HepG2 (cell line): ENCODE data around the gene FRMD8. TPM values are rescaled to one million over a fixed set of nuclear protein-coding genes. Genes with fewer than 3 reads are reported as not detected.
"Not testable (repeated sequence)": the region's sequence is repeated elsewhere in the genome, so short reads cannot be mapped to it uniquely, and the experiment has no call there.

ENCODE experiments used
- ATAC-seq: fragments of 200-7000 bp; cut with Tn5 transposase; 3 replicates; pipeline ENCODE4 v1.9.1; 2020; ENCODE audit warnings: mild to moderate bottlenecking, moderate library complexity
- BruUV-seq: library from RNA; stranded (reverse); fragments of 400-500 nt; replicated peaks from 2 replicates; lab custom pipeline; 2021; lab: Mats Ljungman, UMichigan
- CTCF ChIA-PET: fragments of 300-600 bp; formaldehyde crosslinking; extraction: SDS; loops from one replicate; lab custom pipeline; 2021; ENCODE audit warnings: low total read pairs, inconsistent platforms, low intra/inter-chr PET ratio; lab: Yijun Ruan, JAX
- POLR2A ChIA-PET: fragments of 350-600 bp; sonication (Branson Sonifier 250); formaldehyde crosslinking; loops from one replicate; lab custom pipeline; 2020; ENCODE audit warnings: antibody characterized with exemption, inconsistent platforms; lab: Yijun Ruan, JAX
- DNase-seq: peaks from one replicate; pipeline ENCODE4 v3.0.0-alpha.2; 2015; ENCODE audit warnings: low spot score
- FAIRE-seq: peaks from 3 replicates; lab custom pipeline; 2011; peaks lifted over from hg19 to GRCh38; lab: Jason Lieb, UNC
- H2AFZ ChIP-seq: one replicate; pipeline ENCODE4 v1.6.1; 2011; ENCODE audit warnings: low read length, inconsistent platforms
- H3K27ac ChIP-seq: fragments of 300-600 bp; 3 replicates; pipeline ENCODE4 v1.8.0; 2011; ENCODE audit warnings: mixed run types, mild to moderate bottlenecking, mixed read lengths, low read length, inconsistent platforms; ENCODE audit not compliant: insufficient read depth; ENCODE audit errors: extremely low read length
- H3K27me3 ChIP-seq, 2 experiments: fragments of 200-600 bp in 1 of 2; 2 replicates in 1 of 2; 3 replicates in 1 of 2; pipeline versions ENCODE4 v1.6.0 to v1.8.0; 2011; ENCODE audit warnings: low read length in 2 of 2, mild to moderate bottlenecking in 2 of 2, moderate library complexity in 2 of 2, inconsistent platforms in 1 of 2; ENCODE audit not compliant: insufficient read depth in 2 of 2, control insufficient read depth in 1 of 2
- H3K36me3 ChIP-seq, 2 experiments: fragments of 200-600 bp in 1 of 2; replicated peaks in 1 of 2; 2 replicates in 1 of 2; 3 replicates in 1 of 2; pipeline versions ENCODE4 v1.5.1 to v1.8.0; 2011; ENCODE audit warnings: low read length in 2 of 2, inconsistent platforms in 1 of 2; ENCODE audit not compliant: insufficient read depth in 2 of 2, control insufficient read depth in 1 of 2
- H3K4me1 ChIP-seq: 2 replicates; pipeline ENCODE4 v1.5.1; 2012; ENCODE audit warnings: low read length, inconsistent platforms; ENCODE audit not compliant: insufficient read depth
- H3K4me2 ChIP-seq: 2 replicates; pipeline ENCODE4 v1.6.0; 2011; ENCODE audit warnings: low read depth, low read length, inconsistent platforms
- H3K4me3 ChIP-seq, 3 experiments: fragments of 200-600 bp in 1 of 3; sonication (generic), shearing (Covaris generic) in 1 of 3; replicated peaks in 1 of 3; 2 replicates each; pipeline ENCODE4 v1.5.1; 2011 to 2016; ENCODE audit warnings: low read length in 3 of 3, inconsistent platforms in 2 of 3, low read depth in 2 of 3, mild to moderate bottlenecking in 2 of 3, control low read depth in 1 of 3, mixed read lengths in 1 of 3; ENCODE audit not compliant: insufficient read depth in 1 of 3
- H3K79me2 ChIP-seq: one replicate; pipeline ENCODE4 v1.6.1; 2011; ENCODE audit warnings: low read length, inconsistent platforms; ENCODE audit not compliant: insufficient read depth
- H3K9ac ChIP-seq: 2 replicates; pipeline ENCODE4 v1.6.0; 2011; ENCODE audit warnings: mild to moderate bottlenecking, low read depth, low read length, inconsistent platforms; ENCODE audit not compliant: insufficient read depth
- H3K9me3 ChIP-seq: 2 replicates; pipeline ENCODE4 v1.5.1; 2012; ENCODE audit warnings: mild to moderate bottlenecking, low read length
- H4K20me1 ChIP-seq: 2 replicates; pipeline ENCODE4 v1.6.0; 2011; ENCODE audit warnings: inconsistent platforms, mild to moderate bottlenecking, low read length, moderate library complexity; ENCODE audit not compliant: insufficient read depth
- BCL6 ChIP-seq: IDR thresholded peaks from 2 replicates; pipeline ENCODE4 v1.6.1; 2016; ENCODE audit warnings: missing genetic modification reagents, missing compliant biosample characterization
- RARA ChIP-seq: IDR thresholded peaks from 2 replicates; pipeline ENCODE4 v1.6.1; 2016; ENCODE audit warnings: missing genetic modification reagents, missing compliant biosample characterization
- ZNF770 ChIP-seq: sonication (generic); formaldehyde crosslinking; IDR thresholded peaks from 2 replicates; pipeline ENCODE4 v1.5.0; 2020; ENCODE audit warnings: mild to moderate bottlenecking, missing genetic modification reagents
- WGBS: methylation state at CpG from one replicate; pipeline ENCODE4 v1.1.6; 2017; ENCODE audit warnings: low lambda C conversion rate; 5-methylcytosine and 5-hydroxymethylcytosine counted together
- in situ Hi-C: cut with HindIII; loops from 2 replicates; pipeline ENCODE4 v1.10.0; 2017; ENCODE audit warnings: low pct_unique_long_range_greater_than_20kb; ENCODE audit not compliant: extremely low pct_ligation_motif_present
- intact Hi-C: fragments of 100-400 bp; cut with micrococcal nuclease; formaldehyde crosslinking; loops from one replicate; pipeline ENCODE4 v1.10.0; 2022; ENCODE audit not compliant: unreplicated experiment
- polyA plus RNA-seq, 8 experiments: library from polyadenylated mRNA; depleted of rRNA in 3 of 8; stranded (reverse) in 7 of 8; unstranded in 1 of 8; fragments of >200 nt; fragmentation: Illumina TruSeq in 4 of 8; extraction: Trizol in 4 of 8; gene quantifications; 2 replicates each; pipeline versions ENCODE4 v1.2.1 to v1.2.3, GENCODE V29; 2011 to 2016; ENCODE audit warnings: low read depth in 4 of 8, missing spikeins in 1 of 8, mixed read lengths in 1 of 8; ENCODE audit not compliant: insufficient read depth in 1 of 8
- total RNA-seq, 5 experiments: library from RNA; depleted of rRNA; stranded (reverse); fragments of >200 nt; fragmentation: Illumina TruSeq; extraction: Trizol; gene quantifications; 2 replicates each; pipeline ENCODE4 v1.2.3, GENCODE V29; 2016; ENCODE audit warnings: low read depth in 1 of 5
- TF ChIP-seq, protein P1 (sequence below): sonication (generic); formaldehyde crosslinking; IDR thresholded peaks from 2 replicates; pipeline ENCODE4 v1.4.0; 2020; ENCODE audit warnings: missing genetic modification reagents, mild to moderate bottlenecking, borderline replicate concordance
- TF ChIP-seq, protein P2 (sequence below): IDR thresholded peaks from 2 replicates; pipeline ENCODE4 v1.4.0; 2020; ENCODE audit warnings: mild to moderate bottlenecking, missing genetic modification reagents

Gene FRMD8
- total and polyA plus RNA-seq, 2 of the 13 experiments (the other 11 are each of a cell fraction or from before 2014, with no cell fraction given) = 5.8 to 20.6 TPM

GRCh38 chr11:65452259-65452658 is 65.8 kb downstream of the FRMD8 start:
- H3K79me2 ChIP-seq, H3K4me2 ChIP-seq, H3K27me3 ChIP-seq, H3K4me3 ChIP-seq: not testable (repeated sequence)
- H3K4me1 ChIP-seq = peaks cover 57% of the 10 kb centered on the region
- in situ Hi-C loops = loop anchor here (10.0 kb wide), 1 partner anchor 53 kb away; no protein-coding TSS in a partner anchor
- peak; percentile 55 for TF ChIP-seq ZNF770 (CRISPR knock-in tag)
- TF ChIP-seq RARA (CRISPR knock-in tag) = peak; percentile 52
- TF ChIP-seq, protein P1, sequence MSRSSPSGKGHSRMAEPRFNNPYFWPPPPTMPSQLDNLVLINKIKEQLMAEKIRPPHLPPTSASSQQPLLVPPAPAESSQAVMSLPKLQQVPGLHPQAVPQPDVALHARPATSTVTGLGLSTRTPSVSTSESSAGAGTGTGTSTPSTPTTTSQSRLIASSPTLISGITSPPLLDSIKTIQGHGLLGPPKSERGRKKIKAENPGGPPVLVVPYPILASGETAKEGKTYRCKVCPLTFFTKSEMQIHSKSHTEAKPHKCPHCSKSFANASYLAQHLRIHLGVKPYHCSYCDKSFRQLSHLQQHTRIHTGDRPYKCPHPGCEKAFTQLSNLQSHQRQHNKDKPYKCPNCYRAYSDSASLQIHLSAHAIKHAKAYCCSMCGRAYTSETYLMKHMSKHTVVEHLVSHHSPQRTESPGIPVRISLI (CRISPR knock-in tag) = peak; percentile 47; the same call in 1 of the 2 replicates
- TF ChIP-seq BCL6 = peak; percentile 91
- TF ChIP-seq, protein P2, sequence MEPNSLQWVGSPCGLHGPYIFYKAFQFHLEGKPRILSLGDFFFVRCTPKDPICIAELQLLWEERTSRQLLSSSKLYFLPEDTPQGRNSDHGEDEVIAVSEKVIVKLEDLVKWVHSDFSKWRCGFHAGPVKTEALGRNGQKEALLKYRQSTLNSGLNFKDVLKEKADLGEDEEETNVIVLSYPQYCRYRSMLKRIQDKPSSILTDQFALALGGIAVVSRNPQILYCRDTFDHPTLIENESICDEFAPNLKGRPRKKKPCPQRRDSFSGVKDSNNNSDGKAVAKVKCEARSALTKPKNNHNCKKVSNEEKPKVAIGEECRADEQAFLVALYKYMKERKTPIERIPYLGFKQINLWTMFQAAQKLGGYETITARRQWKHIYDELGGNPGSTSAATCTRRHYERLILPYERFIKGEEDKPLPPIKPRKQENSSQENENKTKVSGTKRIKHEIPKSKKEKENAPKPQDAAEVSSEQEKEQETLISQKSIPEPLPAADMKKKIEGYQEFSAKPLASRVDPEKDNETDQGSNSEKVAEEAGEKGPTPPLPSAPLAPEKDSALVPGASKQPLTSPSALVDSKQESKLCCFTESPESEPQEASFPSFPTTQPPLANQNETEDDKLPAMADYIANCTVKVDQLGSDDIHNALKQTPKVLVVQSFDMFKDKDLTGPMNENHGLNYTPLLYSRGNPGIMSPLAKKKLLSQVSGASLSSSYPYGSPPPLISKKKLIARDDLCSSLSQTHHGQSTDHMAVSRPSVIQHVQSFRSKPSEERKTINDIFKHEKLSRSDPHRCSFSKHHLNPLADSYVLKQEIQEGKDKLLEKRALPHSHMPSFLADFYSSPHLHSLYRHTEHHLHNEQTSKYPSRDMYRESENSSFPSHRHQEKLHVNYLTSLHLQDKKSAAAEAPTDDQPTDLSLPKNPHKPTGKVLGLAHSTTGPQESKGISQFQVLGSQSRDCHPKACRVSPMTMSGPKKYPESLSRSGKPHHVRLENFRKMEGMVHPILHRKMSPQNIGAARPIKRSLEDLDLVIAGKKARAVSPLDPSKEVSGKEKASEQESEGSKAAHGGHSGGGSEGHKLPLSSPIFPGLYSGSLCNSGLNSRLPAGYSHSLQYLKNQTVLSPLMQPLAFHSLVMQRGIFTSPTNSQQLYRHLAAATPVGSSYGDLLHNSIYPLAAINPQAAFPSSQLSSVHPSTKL = peak; percentile 16; the same call in 1 of the 2 replicates
- TF ChIP-seq, all 625 proteins: peak for 5; not testable (repeated sequence) for 620
- H4K20me1 ChIP-seq, H3K9me3 ChIP-seq, H2AFZ ChIP-seq, DNase-seq, FAIRE-seq, CTCF ChIA-PET, intact Hi-C loops, POLR2A ChIA-PET, ATAC-seq, BruUV-seq, H3K36me3 ChIP-seq, H3K9ac ChIP-seq, H3K27ac ChIP-seq: not testable (repeated sequence)
- 0% methylated on average over 1 of the region's 3 CpGs for WGBS
